Chondrocyte (in vitro differentiated cells): Measurements from ENCODE around the gene HECW1. TPM values are rescaled to one million over a fixed set of nuclear protein-coding genes. Genes with fewer than 3 reads are reported as not detected.

ENCODE experiments used
- DNase-seq: peaks from one replicate; pipeline ENCODE4 v3.0.0; 2021; ENCODE audit warnings: mixed read lengths, low spot score
- H3K27ac Mint-ChIP-seq: one replicate; pipeline ENCODE4 v1.8.0; 2021; ENCODE audit warnings: mild to moderate bottlenecking, moderate library complexity, mixed read lengths; ENCODE audit not compliant: unreplicated experiment
- H3K27me3 Mint-ChIP-seq: 2 replicates; pipeline ENCODE4 v1.8.0; 2021; ENCODE audit warnings: low read depth, mixed read lengths
- H3K36me3 Mint-ChIP-seq: 2 replicates; pipeline ENCODE4 v1.8.0; 2021; ENCODE audit warnings: low read depth, mixed read lengths
- H3K4me1 Mint-ChIP-seq: 2 replicates; pipeline ENCODE4 v1.8.0; 2021; ENCODE audit warnings: low read depth, mild to moderate bottlenecking, mixed read lengths
- H3K4me3 Mint-ChIP-seq: one replicate; pipeline ENCODE4 v1.8.0; 2021; ENCODE audit warnings: mild to moderate bottlenecking, moderate library complexity, mixed read lengths; ENCODE audit not compliant: unreplicated experiment
- H3K9me3 Mint-ChIP-seq: 2 replicates; pipeline ENCODE4 v1.8.0; 2021; ENCODE audit warnings: low read depth, mixed read lengths
- CTCF ChIP-seq: fragments of 200-600 bp; sonication (generic); IDR thresholded peaks from 2 replicates; pipeline ENCODE4 v1.5.0; 2021; ENCODE audit warnings: antibody characterized with exemption, mild to moderate bottlenecking, moderate library complexity
- total RNA-seq: library from RNA; stranded (reverse); gene quantifications from 3 replicates; pipeline ENCODE4 v1.2.1, GENCODE V29; 2021

HECW1 gene
- total RNA-seq, 1 donor from 2014 or later, result 1.9 TPM

DNA sequence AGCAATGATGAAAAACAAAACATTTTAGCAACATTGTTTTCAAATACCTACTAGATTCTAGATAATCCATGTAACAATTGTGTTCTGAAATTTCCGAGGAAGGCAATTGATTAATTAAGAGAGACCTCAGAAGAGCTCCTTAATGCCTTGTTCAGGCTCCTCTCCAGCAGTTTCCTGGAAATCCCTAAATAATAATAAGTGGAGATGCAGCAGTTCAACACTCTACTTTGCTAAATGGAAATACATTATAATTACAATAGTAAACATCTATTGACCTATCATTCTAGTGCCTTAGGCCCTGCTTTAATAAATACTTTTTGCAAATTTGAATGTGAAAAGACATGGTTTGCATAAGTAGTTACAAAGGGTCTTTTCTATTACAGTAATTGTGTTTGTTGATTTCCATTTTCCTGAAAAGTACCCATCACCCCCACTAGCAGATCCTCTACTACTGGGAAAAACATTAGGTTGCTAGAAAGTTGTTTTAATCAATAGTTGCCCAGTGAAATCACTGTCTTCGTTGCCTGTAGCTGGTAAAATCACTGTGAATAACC lies 283.8 kb downstream of the HECW1 start:
- H3K9me3 Mint-ChIP-seq, result peaks cover 17% of the 10 kb centered on the region

DNA sequence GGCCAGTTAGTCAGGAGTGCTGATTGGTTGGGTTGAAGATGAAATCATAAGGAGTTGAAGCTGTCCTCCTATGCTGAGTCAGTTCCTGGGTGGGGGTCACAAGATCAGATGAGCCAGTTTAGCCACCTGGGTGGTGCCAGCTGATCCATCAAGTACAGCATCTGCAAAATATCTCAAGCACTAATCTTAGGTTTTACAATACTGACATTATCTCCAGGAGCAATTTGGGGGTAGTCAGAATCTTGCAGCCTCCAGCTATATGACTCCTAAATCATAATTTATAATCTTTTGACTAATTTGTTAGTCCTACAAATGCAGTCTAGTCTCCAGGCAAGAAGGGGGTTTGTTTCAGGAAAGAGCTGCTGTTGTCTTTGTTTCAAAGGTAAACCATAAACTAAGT lies 286.4 kb downstream of the HECW1 start:
- H3K4me1 Mint-ChIP-seq, result peaks cover 10% of the 10 kb centered on the region
- H3K36me3 Mint-ChIP-seq, result peaks cover 8% of the 10 kb centered on the region
- H3K27ac Mint-ChIP-seq, result no peak overlapping the region
- DNase-seq, result no peak
- TF ChIP-seq CTCF, result no peak
- H3K9me3 Mint-ChIP-seq, result peaks cover 17% of the 10 kb centered on the region
- peaks cover 12% of the 10 kb centered on the region for H3K27me3 Mint-ChIP-seq
- no peak overlapping the region for H3K4me3 Mint-ChIP-seq

More for the DNA sequence above, 283.8 kb downstream of the HECW1 start:
- peaks cover 10% of the 10 kb centered on the region for H3K4me1 Mint-ChIP-seq
- H3K4me3 Mint-ChIP-seq, result no peak overlapping the region
- H3K27ac Mint-ChIP-seq, result no peak overlapping the region
- peaks cover 12% of the 10 kb centered on the region for H3K27me3 Mint-ChIP-seq
- no peak for TF ChIP-seq CTCF
- peaks cover 8% of the 10 kb centered on the region for H3K36me3 Mint-ChIP-seq
- DNase-seq, result no peak

GRCh38 chr7:43405948-43406347 lies 293.5 kb downstream of the HECW1 start:
- Mint-ChIP-seq H3K4me3 (no peak overlapping the region), H3K9me3 (peaks cover under 1% of the 10 kb centered on the region), H3K27me3 (peaks cover 3% of the 10 kb centered on the region), H3K36me3 (no peaks in the 10 kb centered on the region), H3K27ac (no peak overlapping the region), H3K4me1 (no peaks in the 10 kb centered on the region)
- TF ChIP-seq CTCF, result no peak
- no peak for DNase-seq

DNA sequence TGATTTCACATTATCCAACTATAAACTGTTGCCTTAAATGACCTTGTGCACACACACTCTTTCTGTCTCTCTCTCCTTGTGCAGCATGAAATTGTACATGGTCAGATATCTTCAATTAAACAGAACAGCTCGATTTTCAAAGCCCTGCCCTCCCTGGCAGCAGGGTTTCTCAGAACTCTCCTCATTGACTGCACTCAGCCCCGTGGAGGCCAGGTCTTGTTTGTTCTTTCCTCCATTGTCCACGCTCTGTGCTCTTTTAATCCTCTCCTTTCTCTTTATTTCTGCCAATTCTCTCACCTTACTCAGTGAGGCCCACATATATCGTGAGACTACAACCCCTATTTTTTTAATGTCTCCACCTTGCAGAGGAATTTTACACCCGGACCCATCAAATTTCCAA lies 294.5 kb downstream of the HECW1 start:
- TF ChIP-seq CTCF, result no peak
- Mint-ChIP-seq H3K9me3 (no peaks in the 10 kb centered on the region), H3K36me3 (no peaks in the 10 kb centered on the region), H3K27ac (no peak overlapping the region), H3K27me3 (no peaks in the 10 kb centered on the region), H3K4me3 (no peak overlapping the region), H3K4me1 (no peaks in the 10 kb centered on the region)
- DNase-seq, result no peak

DNA sequence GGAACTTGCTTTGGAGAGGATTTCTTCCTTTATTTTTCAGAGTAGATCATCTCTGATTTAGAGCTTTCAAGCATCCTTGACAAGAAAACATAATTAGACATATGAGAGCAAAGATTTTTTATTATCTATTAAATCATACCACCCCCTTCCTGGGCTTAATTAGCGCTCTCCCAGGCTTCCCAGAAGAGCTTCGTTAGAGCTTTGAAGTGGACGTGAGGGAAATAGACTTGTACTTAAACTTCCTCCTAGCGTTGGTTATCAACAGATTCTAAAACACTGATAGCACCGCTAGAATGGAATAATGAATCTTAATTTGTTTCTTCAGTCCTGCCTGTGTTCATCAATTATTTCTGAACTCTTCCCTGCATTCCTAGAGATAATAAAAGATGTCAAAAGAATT lies 296.5 kb downstream of the HECW1 start:
- DNase-seq, result no peak
- H3K9me3 Mint-ChIP-seq, result no peaks in the 10 kb centered on the region
- no peak for TF ChIP-seq CTCF
- no peaks in the 10 kb centered on the region for H3K36me3 Mint-ChIP-seq
- no peak overlapping the region for H3K27ac Mint-ChIP-seq
- H3K4me1 Mint-ChIP-seq, result no peaks in the 10 kb centered on the region
- H3K27me3 Mint-ChIP-seq, result no peaks in the 10 kb centered on the region
- no peak overlapping the region for H3K4me3 Mint-ChIP-seq
